ENCODE measurements around the gene CHPF2. TPM values are rescaled to one million over a fixed set of nuclear protein-coding genes. Genes with fewer than 3 reads are reported as not detected.
A peak's percentile ranks its signal among the peaks of the same experiment; 100 is the strongest.

The CHPF2 gene
- total RNA-seq, 4 donors from 2014 or later, result 34.5 to 58.5 (median 40.2) TPM

GRCh38 chr7:151246102-151246850 lies 14.0 kb downstream of the CHPF2 start:
- Histone ChIP-seq H3K9me3 (no peaks in the 10 kb centered on the region), H3K36me3 (peaks cover 0 to 12% (median 0%) of the 10 kb centered on the region in 3 donors), H3K27me3 (no peaks in the 10 kb centered on the region), H3K27ac (peak overlapping the region in 2 of 4 donors; percentile 96 to 98), H3K4me3 (peak overlapping the region in 3 of 4 donors; percentile 37 to 46 (median 38)), H3K4me1 (peaks cover 0 to 82% (median 53%) of the 10 kb centered on the region in 4 donors)
- WGBS, 2 donors, result 31 to 33% methylated on average over 13 of the region's 13 CpGs
- no peak for TF ChIP-seq EP300 (IDR thresholded peaks at IDR 0.05)
- TF ChIP-seq POLR2A (IDR thresholded peaks at IDR 0.05), result no peak
- TF ChIP-seq, protein P1, sequence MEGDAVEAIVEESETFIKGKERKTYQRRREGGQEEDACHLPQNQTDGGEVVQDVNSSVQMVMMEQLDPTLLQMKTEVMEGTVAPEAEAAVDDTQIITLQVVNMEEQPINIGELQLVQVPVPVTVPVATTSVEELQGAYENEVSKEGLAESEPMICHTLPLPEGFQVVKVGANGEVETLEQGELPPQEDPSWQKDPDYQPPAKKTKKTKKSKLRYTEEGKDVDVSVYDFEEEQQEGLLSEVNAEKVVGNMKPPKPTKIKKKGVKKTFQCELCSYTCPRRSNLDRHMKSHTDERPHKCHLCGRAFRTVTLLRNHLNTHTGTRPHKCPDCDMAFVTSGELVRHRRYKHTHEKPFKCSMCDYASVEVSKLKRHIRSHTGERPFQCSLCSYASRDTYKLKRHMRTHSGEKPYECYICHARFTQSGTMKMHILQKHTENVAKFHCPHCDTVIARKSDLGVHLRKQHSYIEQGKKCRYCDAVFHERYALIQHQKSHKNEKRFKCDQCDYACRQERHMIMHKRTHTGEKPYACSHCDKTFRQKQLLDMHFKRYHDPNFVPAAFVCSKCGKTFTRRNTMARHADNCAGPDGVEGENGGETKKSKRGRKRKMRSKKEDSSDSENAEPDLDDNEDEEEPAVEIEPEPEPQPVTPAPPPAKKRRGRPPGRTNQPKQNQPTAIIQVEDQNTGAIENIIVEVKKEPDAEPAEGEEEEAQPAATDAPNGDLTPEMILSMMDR (IDR thresholded peaks at IDR 0.05), result no peak
- no peak for DNase-seq (ENCODE audit: low spot score in 2 of 2)

DNA sequence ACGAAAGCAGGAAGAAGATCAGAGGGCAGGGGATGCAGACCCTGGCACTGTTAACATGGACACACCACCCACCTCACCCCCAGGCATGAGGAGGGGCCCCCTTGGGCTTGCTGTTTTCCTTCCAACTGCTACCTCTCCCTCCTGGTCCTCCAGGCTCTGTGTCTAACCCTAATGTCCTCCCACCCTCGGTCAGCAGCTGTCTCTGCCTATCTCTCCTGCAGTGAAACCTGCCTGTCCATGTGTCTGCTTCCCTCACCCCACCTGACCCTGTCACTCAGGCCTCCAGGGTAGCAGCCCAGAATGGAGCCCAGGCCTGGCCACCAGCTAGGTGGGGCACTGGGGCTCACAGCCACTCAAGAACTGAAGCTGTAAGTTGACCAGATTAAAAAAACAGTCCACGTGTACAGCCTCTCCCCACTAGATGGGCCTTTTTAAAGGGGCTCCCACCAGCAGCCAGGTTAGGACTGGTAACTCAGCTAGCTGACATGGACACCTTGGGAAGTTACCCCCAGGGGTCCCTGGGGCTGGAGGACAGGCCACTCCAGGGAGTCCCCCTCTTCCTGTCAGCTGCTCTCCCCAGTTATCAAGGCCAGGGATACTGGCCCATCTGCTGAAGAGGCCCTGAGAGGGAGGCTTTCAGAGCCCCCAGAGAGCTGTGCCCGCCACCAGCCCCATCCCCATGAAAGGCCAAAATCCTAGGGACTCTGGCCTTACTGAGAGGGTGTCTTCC lies 14.7 kb downstream of the CHPF2 start:
- H3K4me3 ChIP-seq, result peak overlapping the region in 3 of 4 donors; percentile 70 to 81 (median 79)
- DNase-seq (ENCODE audit: low spot score in 2 of 2), result no peak
- H3K27ac ChIP-seq, result peak overlapping the region; percentile 85 to 98 (median 93)
- 30 to 32% methylated on average over 3 to 4 of the region's 4 CpGs for WGBS, 2 donors
- H3K36me3 ChIP-seq, result peaks cover 0 to 5% (median 0%) of the 10 kb centered on the region in 3 donors
- H3K27me3 ChIP-seq, result no peaks in the 10 kb centered on the region
- peaks cover 0 to 86% (median 54%) of the 10 kb centered on the region in 4 donors for H3K4me1 ChIP-seq
- no peaks in the 10 kb centered on the region for H3K9me3 ChIP-seq
- TF ChIP-seq EP300 (IDR thresholded peaks at IDR 0.05), result no peak
- TF ChIP-seq, protein P1 (IDR thresholded peaks at IDR 0.05), result no peak

DNA sequence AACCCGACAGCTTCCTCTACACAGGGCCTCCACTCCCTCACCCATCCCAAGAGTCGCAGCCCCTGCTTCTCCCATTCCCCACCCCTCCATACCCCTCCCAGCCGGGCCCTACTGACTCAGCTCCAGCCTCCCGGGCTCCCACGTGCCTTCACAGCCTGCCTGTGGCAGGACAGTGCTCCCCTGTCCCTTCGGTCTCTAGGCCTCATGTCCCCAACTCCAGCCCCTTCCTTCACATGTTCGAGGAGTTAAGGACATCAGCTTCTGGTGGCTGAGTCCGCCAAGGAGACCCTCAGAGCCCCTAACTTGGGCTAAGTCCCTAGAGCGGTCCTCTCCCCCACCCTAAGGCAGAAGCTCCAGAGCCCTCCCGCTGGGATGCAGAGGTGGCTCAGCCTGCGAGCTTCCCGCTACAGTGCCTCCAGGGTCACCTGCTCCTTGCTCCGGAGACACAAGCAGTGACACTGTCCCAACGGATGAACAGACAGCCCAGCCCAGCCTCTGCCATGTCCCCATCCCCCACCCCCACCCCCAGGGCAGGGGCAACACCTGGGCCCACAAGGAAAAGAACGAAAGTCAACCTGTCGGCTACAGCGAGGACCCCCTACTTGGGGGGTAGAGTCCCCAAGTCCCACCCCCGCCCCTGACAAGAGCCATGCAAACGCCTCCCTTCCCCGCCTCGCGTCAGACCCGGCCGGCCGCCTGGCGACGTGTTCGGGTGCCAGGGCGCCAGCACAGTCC lies 15.5 kb downstream of the CHPF2 start:
- no peaks in the 10 kb centered on the region for H3K9me3 ChIP-seq
- peak overlapping the region; percentile 59 to 81 (median 74) for H3K4me3 ChIP-seq
- peak overlapping the region; percentile 85 to 98 (median 93) for H3K27ac ChIP-seq
- DNase-seq (ENCODE audit: low spot score in 2 of 2), result no peak
- peaks cover 0 to 91% (median 59%) of the 10 kb centered on the region in 4 donors for H3K4me1 ChIP-seq
- no peaks in the 10 kb centered on the region for H3K27me3 ChIP-seq
- 2 to 9% methylated on average over 19 to 24 of the region's 29 CpGs for WGBS, 2 donors
- H3K36me3 ChIP-seq, result no peaks in the 10 kb centered on the region
- TF ChIP-seq EP300 (IDR thresholded peaks at IDR 0.05), result no peak
- TF ChIP-seq, protein P1 (IDR thresholded peaks at IDR 0.05), result no peak
- TF ChIP-seq POLR2A (IDR thresholded peaks at IDR 0.05), result no peak

- peaks cover 0 to 89% (median 58%) of the 10 kb centered on the region in 4 donors for H3K4me1 ChIP-seq
- H3K27ac ChIP-seq, result peak within 1 kb of the TSS; percentile 85 to 98 (median 93)
- H3K9me3 ChIP-seq, result no peaks in the 10 kb centered on the region
- WGBS, 2 donors, result 0 to 1% methylated on average over 46 to 48 of the region's 71 CpGs
- H3K36me3 ChIP-seq, result no peaks in the 10 kb centered on the region
- DNase-seq (ENCODE audit: low spot score in 2 of 2), result no peak
- TF ChIP-seq, protein P1 (IDR thresholded peaks at IDR 0.05), result no peak
- H3K4me3 ChIP-seq, result peak within 1 kb of the TSS; percentile 59 to 81 (median 74)
- H3K27me3 ChIP-seq, result no peaks in the 10 kb centered on the region
Measured at GRCh38 chr7:151248346-151249033, 16.2 kb downstream of the CHPF2 start, which contains the start of gene SMARCD3. TSS of gene SMARCD3 (minus strand) at chr7:151248694. CDS start at chr7:151248562, 132 bp downstream.

Data from tibial nerve (tissue), 4 donors.